ENCODE results near the gene MPPE1. TPM values are rescaled to one million over a fixed set of nuclear protein-coding genes. Genes with fewer than 3 reads are reported as not detected.

MPPE1 gene, protein sequence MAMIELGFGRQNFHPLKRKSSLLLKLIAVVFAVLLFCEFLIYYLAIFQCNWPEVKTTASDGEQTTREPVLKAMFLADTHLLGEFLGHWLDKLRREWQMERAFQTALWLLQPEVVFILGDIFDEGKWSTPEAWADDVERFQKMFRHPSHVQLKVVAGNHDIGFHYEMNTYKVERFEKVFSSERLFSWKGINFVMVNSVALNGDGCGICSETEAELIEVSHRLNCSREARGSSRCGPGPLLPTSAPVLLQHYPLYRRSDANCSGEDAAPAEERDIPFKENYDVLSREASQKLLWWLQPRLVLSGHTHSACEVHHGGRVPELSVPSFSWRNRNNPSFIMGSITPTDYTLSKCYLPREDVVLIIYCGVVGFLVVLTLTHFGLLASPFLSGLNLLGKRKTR
- 17.4 to 20.6 TPM (median 18.4 TPM) in 5 replicates for total RNA-seq (2022; extraction: Qiagen RNA extraction; ENCODE audit: low read depth)

DNA sequence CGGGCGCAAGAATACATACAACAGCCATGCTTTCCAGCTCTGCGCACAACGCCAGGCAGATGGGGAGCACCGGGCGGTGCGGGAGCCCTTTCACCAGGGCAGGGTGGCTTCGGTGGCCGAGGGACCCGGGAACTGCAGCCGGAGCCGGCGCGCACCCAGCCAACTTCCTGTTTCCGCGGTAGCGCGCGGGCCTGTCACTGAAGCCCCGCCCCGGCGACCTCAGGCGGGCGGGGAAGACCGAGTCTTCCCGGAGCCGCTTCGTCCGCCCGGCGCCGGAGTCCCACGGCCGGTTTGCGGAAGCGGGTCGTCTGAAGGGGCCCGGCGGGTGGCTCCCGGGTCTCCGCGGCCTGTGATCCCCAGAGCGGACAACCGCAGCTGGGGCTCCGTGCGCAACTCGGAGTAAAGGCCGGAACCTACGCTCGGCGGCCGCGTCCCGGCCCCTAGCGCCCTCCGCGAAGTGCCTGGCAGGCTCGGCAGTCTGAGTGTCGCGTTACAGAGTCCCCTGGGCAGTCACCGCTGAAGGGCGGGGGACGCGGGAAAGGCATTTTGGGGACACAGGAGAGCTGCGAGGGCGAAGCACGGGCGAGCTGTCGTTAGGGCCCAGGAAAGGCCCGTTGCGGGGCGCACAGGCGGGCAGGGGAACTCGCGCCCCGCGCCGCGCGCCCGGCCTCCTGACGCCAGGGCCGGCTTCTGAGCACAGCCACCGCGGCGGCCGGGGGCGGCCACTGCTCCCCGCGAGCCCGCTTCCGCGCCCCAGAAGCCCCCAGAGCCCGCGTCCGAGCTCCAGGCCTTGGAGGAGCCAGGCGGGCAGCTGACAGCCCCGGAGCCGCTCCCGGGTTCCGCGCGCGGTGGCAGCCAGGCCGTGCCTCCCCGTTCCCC lies at the start of gene MPPE1:
Gene MPPE1 (minus strand): TSS at position 136 of the 879 bp plus-strand sequence. CDS start 11,053 bp downstream, outside the sequence.

DNA sequence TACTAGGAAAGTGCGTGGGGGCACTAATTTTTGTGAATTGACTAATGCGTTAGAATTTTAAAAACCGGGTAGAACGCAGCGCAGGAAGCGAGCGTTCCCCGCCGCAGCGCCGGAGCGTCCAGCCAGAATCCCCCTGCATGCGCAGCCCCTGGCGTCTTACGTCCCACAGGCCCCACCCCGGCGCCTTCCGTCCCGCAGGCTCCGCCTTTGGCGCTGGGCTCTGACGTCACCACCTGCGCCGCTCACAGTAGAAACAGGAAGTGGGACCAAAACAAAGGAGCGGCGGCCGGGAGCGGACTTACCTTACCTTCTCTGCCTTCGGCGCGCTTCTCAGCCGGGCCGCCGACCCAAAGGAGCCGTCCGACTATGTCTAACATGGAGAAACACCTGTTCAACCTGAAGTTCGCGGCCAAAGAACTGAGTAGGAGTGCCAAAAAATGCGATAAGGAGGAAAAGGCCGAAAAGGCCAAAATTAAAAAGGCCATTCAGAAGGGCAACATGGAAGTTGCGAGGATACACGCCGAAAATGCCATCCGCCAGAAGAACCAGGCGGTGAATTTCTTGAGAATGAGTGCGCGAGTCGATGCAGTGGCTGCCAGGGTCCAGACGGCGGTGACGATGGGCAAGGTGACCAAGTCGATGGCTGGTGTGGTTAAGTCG lies 56.8 kb downstream of the MPPE1 start, which contains the start of gene CHMP1B:
Gene CHMP1B (plus strand): TSS at position 268 of the 660 bp plus-strand sequence. CDS start 99 bp downstream, at position 367.

Other genes with a start within 250 kb of the MPPE1 start
- gene GNAL, start 219.1 kb downstream of the MPPE1 start, total RNA-seq (2022; extraction: Qiagen RNA extraction; ENCODE audit: low read depth): 4.0 to 6.8 TPM (median 6.2 TPM) in 5 replicates
- 34.1 to 53.3 TPM (median 46.4 TPM) in 5 replicates for gene CHMP1B, start 56.9 kb downstream of the MPPE1 start, total RNA-seq (2022; extraction: Qiagen RNA extraction; ENCODE audit: low read depth)
- gene IMPA2, start 73.2 kb upstream of the MPPE1 start, total RNA-seq (2022; extraction: Qiagen RNA extraction; ENCODE audit: low read depth): 47.3 to 69.1 TPM (median 62.8 TPM) in 5 replicates
- gene ANKRD62, start 185.5 kb upstream of the MPPE1 start, total RNA-seq (2022; extraction: Qiagen RNA extraction; ENCODE audit: low read depth): not detected in 5 replicates